ENCODE results near the gene ATP6V1G3. TPM values are rescaled to one million over a fixed set of nuclear protein-coding genes. Genes with fewer than 3 reads are reported as not detected.

Gene ATP6V1G3
- total RNA-seq, 1 donor from 2014 or later = not detected

DNA sequence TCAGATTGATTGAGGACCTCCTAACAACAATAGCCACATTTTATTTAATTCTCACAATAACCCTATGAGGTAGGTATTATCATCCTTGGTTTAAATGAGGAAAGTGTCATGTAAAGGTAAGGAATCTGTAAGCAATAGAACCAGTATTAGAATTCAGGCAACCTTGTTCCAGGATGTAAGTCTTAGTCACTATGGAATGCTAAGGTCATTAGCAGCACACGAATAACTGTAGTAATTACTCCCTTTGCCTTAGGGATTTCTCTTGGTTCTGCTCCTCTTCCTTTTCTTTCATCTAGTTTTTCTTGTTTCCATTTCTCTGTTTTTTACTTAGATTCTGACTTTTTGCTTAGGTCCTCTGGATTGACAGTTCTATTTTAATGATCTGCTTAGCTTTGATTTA is 23.1 kb upstream of the ATP6V1G3 start:
- H3K36me3 Mint-ChIP-seq (ENCODE audit: low read depth) = no peaks in the 10 kb centered on the region
- H3K27ac Mint-ChIP-seq (ENCODE audit: unreplicated experiment) = no peak overlapping the region
- no peak for DNase-seq (ENCODE audit: low spot score)
- no peak overlapping the region for H3K4me3 Mint-ChIP-seq (ENCODE audit: unreplicated experiment)
- H3K9me3 Mint-ChIP-seq (ENCODE audit: low read depth) = no peaks in the 10 kb centered on the region
- peaks cover 24% of the 10 kb centered on the region for H3K4me1 Mint-ChIP-seq (ENCODE audit: low read depth)
- TF ChIP-seq, protein P1, sequence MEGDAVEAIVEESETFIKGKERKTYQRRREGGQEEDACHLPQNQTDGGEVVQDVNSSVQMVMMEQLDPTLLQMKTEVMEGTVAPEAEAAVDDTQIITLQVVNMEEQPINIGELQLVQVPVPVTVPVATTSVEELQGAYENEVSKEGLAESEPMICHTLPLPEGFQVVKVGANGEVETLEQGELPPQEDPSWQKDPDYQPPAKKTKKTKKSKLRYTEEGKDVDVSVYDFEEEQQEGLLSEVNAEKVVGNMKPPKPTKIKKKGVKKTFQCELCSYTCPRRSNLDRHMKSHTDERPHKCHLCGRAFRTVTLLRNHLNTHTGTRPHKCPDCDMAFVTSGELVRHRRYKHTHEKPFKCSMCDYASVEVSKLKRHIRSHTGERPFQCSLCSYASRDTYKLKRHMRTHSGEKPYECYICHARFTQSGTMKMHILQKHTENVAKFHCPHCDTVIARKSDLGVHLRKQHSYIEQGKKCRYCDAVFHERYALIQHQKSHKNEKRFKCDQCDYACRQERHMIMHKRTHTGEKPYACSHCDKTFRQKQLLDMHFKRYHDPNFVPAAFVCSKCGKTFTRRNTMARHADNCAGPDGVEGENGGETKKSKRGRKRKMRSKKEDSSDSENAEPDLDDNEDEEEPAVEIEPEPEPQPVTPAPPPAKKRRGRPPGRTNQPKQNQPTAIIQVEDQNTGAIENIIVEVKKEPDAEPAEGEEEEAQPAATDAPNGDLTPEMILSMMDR (IDR thresholded peaks at IDR 0.05) = no peak
- H3K27me3 Mint-ChIP-seq (ENCODE audit: low read depth) = no peaks in the 10 kb centered on the region

- no peaks in the 10 kb centered on the region for H3K9me3 Mint-ChIP-seq (ENCODE audit: low read depth)
- H3K27me3 Mint-ChIP-seq (ENCODE audit: low read depth) = no peaks in the 10 kb centered on the region
- H3K27ac Mint-ChIP-seq (ENCODE audit: unreplicated experiment) = no peak overlapping the region
- TF ChIP-seq, protein P1 (IDR thresholded peaks at IDR 0.05) = no peak
- DNase-seq (ENCODE audit: low spot score) = no peak
- peaks cover 29% of the 10 kb centered on the region for H3K4me1 Mint-ChIP-seq (ENCODE audit: low read depth)
- no peaks in the 10 kb centered on the region for H3K36me3 Mint-ChIP-seq (ENCODE audit: low read depth)
- no peak overlapping the region for H3K4me3 Mint-ChIP-seq (ENCODE audit: unreplicated experiment)
Observed at GRCh38 chr1:198560161-198560560, 19.7 kb upstream of the ATP6V1G3 start.

GRCh38 chr1:198559362-198559761 is 18.9 kb upstream of the ATP6V1G3 start:
- no peaks in the 10 kb centered on the region for H3K9me3 Mint-ChIP-seq (ENCODE audit: low read depth)
- no peaks in the 10 kb centered on the region for H3K27me3 Mint-ChIP-seq (ENCODE audit: low read depth)
- no peaks in the 10 kb centered on the region for H3K36me3 Mint-ChIP-seq (ENCODE audit: low read depth)
- H3K4me1 Mint-ChIP-seq (ENCODE audit: low read depth) = peaks cover 29% of the 10 kb centered on the region
- TF ChIP-seq, protein P1 (IDR thresholded peaks at IDR 0.05) = no peak
- H3K27ac Mint-ChIP-seq (ENCODE audit: unreplicated experiment) = no peak overlapping the region
- no peak overlapping the region for H3K4me3 Mint-ChIP-seq (ENCODE audit: unreplicated experiment)
- no peak for DNase-seq (ENCODE audit: low spot score)

- H3K27ac Mint-ChIP-seq (ENCODE audit: unreplicated experiment) = no peak overlapping the region
- H3K4me3 Mint-ChIP-seq (ENCODE audit: unreplicated experiment) = no peak overlapping the region
- DNase-seq (ENCODE audit: low spot score) = no peak
- H3K9me3 Mint-ChIP-seq (ENCODE audit: low read depth) = no peaks in the 10 kb centered on the region
- peaks cover 23% of the 10 kb centered on the region for H3K4me1 Mint-ChIP-seq (ENCODE audit: low read depth)
- TF ChIP-seq, protein P1 (IDR thresholded peaks at IDR 0.05) = no peak
- H3K36me3 Mint-ChIP-seq (ENCODE audit: low read depth) = no peaks in the 10 kb centered on the region
- H3K27me3 Mint-ChIP-seq (ENCODE audit: low read depth) = no peaks in the 10 kb centered on the region
Observed at GRCh38 chr1:198558402-198558801, 17.9 kb upstream of the ATP6V1G3 start.

DNA sequence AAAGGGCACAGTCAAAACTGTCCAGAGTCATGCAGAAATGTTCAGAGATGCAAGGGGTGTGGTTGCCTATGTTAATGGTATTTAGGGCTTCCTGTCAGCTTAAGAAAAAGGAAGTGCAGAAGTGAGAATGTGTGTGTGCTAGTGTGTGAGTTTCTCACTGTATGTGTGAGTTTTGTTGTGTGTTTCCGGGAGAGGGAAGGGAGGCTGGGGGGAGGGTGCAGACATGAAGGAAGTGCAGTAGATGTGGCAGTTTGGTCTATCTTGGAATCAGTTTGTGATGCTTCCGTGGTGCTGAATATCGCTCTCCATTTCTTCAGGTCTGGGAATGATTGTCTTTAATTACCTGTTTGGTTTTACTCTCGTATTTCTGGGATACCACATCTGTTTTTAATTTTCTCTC is 16.5 kb upstream of the ATP6V1G3 start:
- Mint-ChIP-seq H3K36me3 (ENCODE audit: low read depth) (no peaks in the 10 kb centered on the region), H3K4me3 (ENCODE audit: unreplicated experiment) (no peak overlapping the region), H3K4me1 (ENCODE audit: low read depth) (peaks cover 22% of the 10 kb centered on the region), H3K27ac (ENCODE audit: unreplicated experiment) (no peak overlapping the region), H3K9me3 (ENCODE audit: low read depth) (no peaks in the 10 kb centered on the region), H3K27me3 (ENCODE audit: low read depth) (no peaks in the 10 kb centered on the region)
- TF ChIP-seq, protein P1 (IDR thresholded peaks at IDR 0.05) = no peak
- no peak for DNase-seq (ENCODE audit: low spot score)
